SK-N-SH (cell line): ENCODE measurements around the gene FOXD3. TPM values are rescaled to one million over a fixed set of nuclear protein-coding genes. Genes with fewer than 3 reads are reported as not detected.

Experiments used
- CTCF ChIA-PET: fragments of 300-600, 350-600 bp; formaldehyde crosslinking; extraction: SDS; loops from one replicate; lab custom pipeline; 2021; lab: Yijun Ruan, JAX
- POLR2A ChIA-PET: fragments of 350-600 bp; sonication (Branson Sonifier 250); formaldehyde crosslinking; extraction: SDS; loops from one replicate; lab custom pipeline; 2020; ENCODE audit warnings: antibody characterized with exemption, inconsistent platforms; lab: Yijun Ruan, JAX
- DNase-seq: peaks from one replicate; pipeline ENCODE4 v3.0.0; 2012
- H2AFZ ChIP-seq: fragments of 200-600 bp; sonication (generic); 2 replicates; pipeline ENCODE4 v1.8.1; 2016; ENCODE audit warnings: antibody characterized with exemption, mild to moderate bottlenecking, low read depth
- H3F3A ChIP-seq: fragments of 200-600 bp; sonication (generic); replicated peaks from 2 replicates; pipeline ENCODE3; 2016; ENCODE audit warnings: antibody characterized with exemption, mild to moderate bottlenecking; ENCODE audit not compliant: insufficient read depth
- H3K27ac ChIP-seq, 2 experiments: fragments of 200-500 bp in 1 of 2; fragments of 200-600 bp in 1 of 2; sonication (Bioruptor generic) in 1 of 2; sonication (generic), shearing (Covaris generic) in 1 of 2; 2 replicates each; pipeline versions ENCODE4 v1.5.1 to v1.6.1; 2014 to 2016; ENCODE audit warnings: low read depth in 2 of 2, inconsistent platforms in 1 of 2, low read length in 1 of 2, mild to moderate bottlenecking in 1 of 2, mixed read lengths in 1 of 2
- H3K27me3 ChIP-seq: fragments of 200-600 bp; sonication (generic), shearing (Covaris generic); 2 replicates; pipeline ENCODE4 v1.6.1; 2016; ENCODE audit warnings: mixed run types; ENCODE audit not compliant: insufficient read depth
- H3K36me3 ChIP-seq, 2 experiments: fragments of 200-500 bp in 1 of 2; fragments of 200-600 bp in 1 of 2; sonication (Bioruptor generic) in 1 of 2; sonication (generic) in 1 of 2; replicated peaks in 1 of 2; 2 replicates each; pipeline versions ENCODE3 to v1.5.1; 2014 to 2016; ENCODE audit warnings: low read length in 1 of 2, mild to moderate bottlenecking in 1 of 2; ENCODE audit not compliant: insufficient read depth in 2 of 2, control insufficient read depth in 1 of 2
- H3K4me1 ChIP-seq, 2 experiments: fragments of 200-500 bp in 1 of 2; fragments of 200-600 bp in 1 of 2; sonication (Bioruptor generic) in 1 of 2; sonication (generic), shearing (Covaris generic) in 1 of 2; 2 replicates each; pipeline versions ENCODE4 v1.5.1 to v1.6.1; 2014 to 2016; ENCODE audit warnings: low read depth in 1 of 2, low read length in 1 of 2, mixed run types in 1 of 2; ENCODE audit not compliant: insufficient read depth in 2 of 2, control insufficient read depth in 1 of 2
- H3K4me2 ChIP-seq: fragments of 200-600 bp; sonication (generic), shearing (Covaris generic); 2 replicates; pipeline ENCODE4 v1.6.1; 2017; ENCODE audit warnings: mixed run types
- H3K4me3 ChIP-seq, 2 experiments: fragments of 200-500 bp in 1 of 2; fragments of 200-600 bp in 1 of 2; sonication (Bioruptor generic) in 1 of 2; sonication (generic), shearing (Covaris generic) in 1 of 2; 2 replicates each; pipeline versions ENCODE4 v1.5.1 to v1.8.1; 2014 to 2016; ENCODE audit warnings: low read depth in 2 of 2, inconsistent platforms in 1 of 2, low read length in 1 of 2, mild to moderate bottlenecking in 1 of 2, mixed read lengths in 1 of 2, moderate library complexity in 1 of 2
- H3K79me2 ChIP-seq: fragments of 200-600 bp; sonication (generic); 2 replicates; pipeline ENCODE4 v1.8.1; 2017; ENCODE audit warnings: mild to moderate bottlenecking; ENCODE audit not compliant: insufficient read depth
- H3K9ac ChIP-seq: fragments of 200-600 bp; sonication (generic); 2 replicates; pipeline ENCODE4 v1.6.1; 2017; ENCODE audit warnings: mixed run types
- H3K9me2 ChIP-seq: fragments of 200-600 bp; sonication (generic); 2 replicates; pipeline ENCODE4 v1.6.1; 2017; ENCODE audit warnings: mixed run types
- H3K9me3 ChIP-seq: fragments of 200-600 bp; sonication (generic); 2 replicates; pipeline ENCODE4 v1.6.1; 2017; ENCODE audit warnings: mixed run types, mild to moderate bottlenecking, moderate library complexity
- H4K20me1 ChIP-seq: fragments of 200-600 bp; sonication (generic); 2 replicates; pipeline ENCODE4 v1.6.1; 2017; ENCODE audit warnings: mild to moderate bottlenecking, mixed run types; ENCODE audit not compliant: insufficient read depth
- CHD2 ChIP-seq: fragments of 150-350 bp; IDR thresholded peaks from 2 replicates; pipeline ENCODE4 v1.6.1; 2018; ENCODE audit warnings: low read length; ENCODE audit not compliant: partially characterized antibody
- EP300 ChIP-seq, 2 experiments: IDR thresholded peaks; 2 replicates each; pipeline versions ENCODE4 v1.4.0 to v1.6.1; 2012; ENCODE audit warnings: borderline replicate concordance in 1 of 2, low read depth in 1 of 2, low read length in 1 of 2
- EZH2phosphoT487 ChIP-seq: fragments of 200-600 bp; sonication (generic); IDR thresholded peaks from 2 replicates; pipeline ENCODE4 v1.6.1; 2017; ENCODE audit warnings: low read depth, mixed run types, mild to moderate bottlenecking, antibody characterized with exemption, moderate library complexity, borderline replicate concordance
- FOSL2 ChIP-seq: IDR thresholded peaks from 2 replicates; pipeline ENCODE4 v1.4.0; 2012; ENCODE audit warnings: low read depth, mild to moderate bottlenecking, moderate library complexity, borderline replicate concordance
- FOXM1 ChIP-seq: IDR thresholded peaks from 2 replicates; pipeline ENCODE4 v1.4.0; 2012; ENCODE audit warnings: low read depth, mild to moderate bottlenecking
- GABPA ChIP-seq: IDR thresholded peaks from 2 replicates; pipeline ENCODE4 v1.4.0; 2012; ENCODE audit warnings: low read depth, mild to moderate bottlenecking
- JUND ChIP-seq: IDR thresholded peaks from 2 replicates; pipeline ENCODE4 v1.4.0; 2012
- MXI1 ChIP-seq: IDR thresholded peaks from 2 replicates; pipeline ENCODE4 v1.6.1; 2012; ENCODE audit warnings: mild to moderate bottlenecking, low read depth, low read length, improper control_type of control experiment
- NRF1 ChIP-seq: IDR thresholded peaks from 2 replicates; pipeline ENCODE4 v1.6.1; 2012; ENCODE audit warnings: low read depth, mild to moderate bottlenecking, low read length
- POLR2AphosphoS5 ChIP-seq: IDR thresholded peaks from 2 replicates; pipeline ENCODE4 v1.6.1; 2012; ENCODE audit warnings: low read depth, low read length
- RCOR1 ChIP-seq: fragments of 150-350 bp; IDR thresholded peaks from 2 replicates; pipeline ENCODE4 v1.6.1; 2017; ENCODE audit warnings: antibody characterized with exemption, low read length
- RFX5 ChIP-seq: IDR thresholded peaks from 2 replicates; pipeline ENCODE4 v1.6.1; 2012; ENCODE audit warnings: mild to moderate bottlenecking, improper control_type of control experiment, low read length
- RXRA ChIP-seq: IDR thresholded peaks from 2 replicates; pipeline ENCODE4 v1.4.0; 2012; ENCODE audit warnings: low read depth, mild to moderate bottlenecking, borderline replicate concordance
- TAF1 ChIP-seq: IDR thresholded peaks from 2 replicates; pipeline ENCODE4 v1.6.1; 2012; ENCODE audit warnings: low read depth, mild to moderate bottlenecking, low read length, moderate library complexity, borderline replicate concordance
- USF2 ChIP-seq: fragments of 150-350 bp; IDR thresholded peaks from 2 replicates; pipeline ENCODE4 v1.6.1; 2017; ENCODE audit warnings: antibody characterized with exemption, low read length, low read depth, borderline replicate concordance
- WGBS: methylation state at CpG from one replicate; pipeline ENCODE4 v1.1.6; 2017; ENCODE audit warnings: low lambda C conversion rate; 5-methylcytosine and 5-hydroxymethylcytosine counted together
- polyA plus RNA-seq, 3 experiments: library from polyadenylated mRNA; depleted of rRNA; stranded (reverse); fragments of >200 nt; gene quantifications; 2 replicates each; pipeline ENCODE4 v1.2.3, GENCODE V29; 2012
- TF ChIP-seq, protein P1 (sequence below): IDR thresholded peaks from 2 replicates; pipeline ENCODE4 v1.6.1; 2012; ENCODE audit warnings: mild to moderate bottlenecking, low read depth, low read length, moderate library complexity

FOXD3 gene
- polyA plus RNA-seq, 1 of the 3 experiments (the other 2 are of a cell fraction): not detected

GRCh38 chr1:63343922-63344321 is 21.6 kb downstream of the FOXD3 start:
- H3K9me2 ChIP-seq: no peaks in the 10 kb centered on the region
- H3F3A ChIP-seq: no peaks in the 10 kb centered on the region
- no peak overlapping the region for H3K9ac ChIP-seq
- no peaks in the 10 kb centered on the region for H3K79me2 ChIP-seq
- ChIA-PET POLR2A (no interaction called here), CTCF (interaction anchor here (0.8 to 1.9 kb wide), 3 partner anchors 17 to 503 kb away, joined by 3 to 6 read pairs (median 5); no protein-coding TSS in a partner anchor)
- no peak for DNase-seq
- no peaks in the 10 kb centered on the region for H3K4me1 ChIP-seq
- no peaks in the 10 kb centered on the region for H4K20me1 ChIP-seq
- no peak overlapping the region for H3K4me3 ChIP-seq
- H2AFZ ChIP-seq: no peak overlapping the region
- no peak for TF ChIP-seq EP300 (IDR thresholded peaks at IDR 0.05; ENCODE audit: borderline replicate concordance in 1 of 2, low read depth in 1 of 2, low read length in 1 of 2)
- no peak for TF ChIP-seq RXRA
- no peak for TF ChIP-seq CHD2
- no peak for TF ChIP-seq POLR2AphosphoS5
- TF ChIP-seq FOSL2: no peak
- TF ChIP-seq RFX5: no peak
- TF ChIP-seq TAF1: no peak
- no peak for TF ChIP-seq MXI1
- TF ChIP-seq, protein P1, sequence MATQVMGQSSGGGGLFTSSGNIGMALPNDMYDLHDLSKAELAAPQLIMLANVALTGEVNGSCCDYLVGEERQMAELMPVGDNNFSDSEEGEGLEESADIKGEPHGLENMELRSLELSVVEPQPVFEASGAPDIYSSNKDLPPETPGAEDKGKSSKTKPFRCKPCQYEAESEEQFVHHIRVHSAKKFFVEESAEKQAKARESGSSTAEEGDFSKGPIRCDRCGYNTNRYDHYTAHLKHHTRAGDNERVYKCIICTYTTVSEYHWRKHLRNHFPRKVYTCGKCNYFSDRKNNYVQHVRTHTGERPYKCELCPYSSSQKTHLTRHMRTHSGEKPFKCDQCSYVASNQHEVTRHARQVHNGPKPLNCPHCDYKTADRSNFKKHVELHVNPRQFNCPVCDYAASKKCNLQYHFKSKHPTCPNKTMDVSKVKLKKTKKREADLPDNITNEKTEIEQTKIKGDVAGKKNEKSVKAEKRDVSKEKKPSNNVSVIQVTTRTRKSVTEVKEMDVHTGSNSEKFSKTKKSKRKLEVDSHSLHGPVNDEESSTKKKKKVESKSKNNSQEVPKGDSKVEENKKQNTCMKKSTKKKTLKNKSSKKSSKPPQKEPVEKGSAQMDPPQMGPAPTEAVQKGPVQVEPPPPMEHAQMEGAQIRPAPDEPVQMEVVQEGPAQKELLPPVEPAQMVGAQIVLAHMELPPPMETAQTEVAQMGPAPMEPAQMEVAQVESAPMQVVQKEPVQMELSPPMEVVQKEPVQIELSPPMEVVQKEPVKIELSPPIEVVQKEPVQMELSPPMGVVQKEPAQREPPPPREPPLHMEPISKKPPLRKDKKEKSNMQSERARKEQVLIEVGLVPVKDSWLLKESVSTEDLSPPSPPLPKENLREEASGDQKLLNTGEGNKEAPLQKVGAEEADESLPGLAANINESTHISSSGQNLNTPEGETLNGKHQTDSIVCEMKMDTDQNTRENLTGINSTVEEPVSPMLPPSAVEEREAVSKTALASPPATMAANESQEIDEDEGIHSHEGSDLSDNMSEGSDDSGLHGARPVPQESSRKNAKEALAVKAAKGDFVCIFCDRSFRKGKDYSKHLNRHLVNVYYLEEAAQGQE: no peak
- TF ChIP-seq USF2: no peak
- TF ChIP-seq RCOR1: no peak
- TF ChIP-seq GABPA: no peak
- no peak for TF ChIP-seq JUND
- no peak for TF ChIP-seq FOXM1
- TF ChIP-seq NRF1: no peak
- no peak for TF ChIP-seq EZH2phosphoT487
- TF ChIP-seq, all 33 proteins: peak for 0
- no peaks in the 10 kb centered on the region for H3K36me3 ChIP-seq
- H3K4me2 ChIP-seq: no peak overlapping the region
- WGBS: 71% methylated on average over 1 of the region's 1 CpG
- peaks cover 8% of the 10 kb centered on the region; the same call in 1 of the 2 replicates for H3K27me3 ChIP-seq
- no peak overlapping the region for H3K27ac ChIP-seq
- H3K9me3 ChIP-seq: no peaks in the 10 kb centered on the region
